SKM-1 (cell line): ENCODE data around the gene AOX1.
"Not testable (repeated sequence)": the region's sequence is repeated elsewhere in the genome, so short reads cannot be mapped to it uniquely, and the experiment has no call there.

Source experiments
- DNase-seq: peaks from one replicate; lab custom pipeline; 2025; ENCODE audit not compliant: unreplicated experiment; lab: John Stamatoyannopoulos, UW

The AOX1 gene

GRCh38 chr2:200600549-200601225 lies 14.9 kb downstream of the AOX1 start:
- no peak for DNase-seq

- DNase-seq = no peak
Observed at GRCh38 chr2:200602584-200602983, 16.8 kb downstream of the AOX1 start.

GRCh38 chr2:200603972-200604371 lies 18.2 kb downstream of the AOX1 start:
- no peak for DNase-seq

GRCh38 chr2:200604571-200605255 lies 18.9 kb downstream of the AOX1 start:
- DNase-seq = no peak

- no peak for DNase-seq
Observed at GRCh38 chr2:200608341-200609027, 22.7 kb downstream of the AOX1 start.

GRCh38 chr2:200609028-200609614 lies 23.3 kb downstream of the AOX1 start:
- DNase-seq = no peak

GRCh38 chr2:200610217-200610616 lies 24.4 kb downstream of the AOX1 start:
- DNase-seq = not testable (repeated sequence)

- no peak for DNase-seq
Observed at GRCh38 chr2:200613692-200614091, 27.9 kb downstream of the AOX1 start.

- DNase-seq = no peak
Observed at GRCh38 chr2:200614249-200614648, 28.4 kb downstream of the AOX1 start.

- DNase-seq = no peak
Observed at GRCh38 chr2:200615247-200615646, 29.4 kb downstream of the AOX1 start.

- DNase-seq = no peak
Observed at GRCh38 chr2:200616193-200616592, 30.4 kb downstream of the AOX1 start.

- no peak for DNase-seq
Observed at GRCh38 chr2:200616656-200617055, 30.8 kb downstream of the AOX1 start.

- DNase-seq = no peak
Observed at GRCh38 chr2:200617156-200618053, 31.6 kb downstream of the AOX1 start.

- DNase-seq = no peak
Observed at GRCh38 chr2:200618054-200618419, 32.2 kb downstream of the AOX1 start.

GRCh38 chr2:200618590-200619021 lies 32.8 kb downstream of the AOX1 start:
- no peak for DNase-seq

- DNase-seq = no peak
Observed at GRCh38 chr2:200619279-200619678, 33.5 kb downstream of the AOX1 start.

GRCh38 chr2:200620606-200621390 lies 35.0 kb downstream of the AOX1 start:
- DNase-seq = no peak

GRCh38 chr2:200622106-200622505 lies 36.3 kb downstream of the AOX1 start:
- DNase-seq = no peak

- DNase-seq = peak; percentile 29
Observed at GRCh38 chr2:200624026-200624425, 38.2 kb downstream of the AOX1 start.

- DNase-seq = no peak
Observed at GRCh38 chr2:200624658-200625057, 38.8 kb downstream of the AOX1 start.
